Activated CD4-positive, alpha-beta T cell treated with anti-CD3 and anti-CD28 coated beads, Interleukin-2, amount 10 ng/mL, durations not matched to agents 7 days and 5 days (primary cell): Measurements from ENCODE around the gene CMTM2. TPM values are rescaled to one million over a fixed set of nuclear protein-coding genes. Genes with fewer than 3 reads are reported as not detected.
A peak's percentile ranks its signal among the peaks of the same experiment; 100 is the strongest.

Experiments used
- CTCF ChIA-PET: fragments of 350-600 bp; sonication (Branson Sonifier 250); formaldehyde crosslinking; loops from one replicate; lab custom pipeline; 2021; ENCODE audit warnings: antibody characterized with exemption; lab: Charles Lee
- POLR2A ChIA-PET: fragments of 350-600 bp; sonication (Branson Sonifier 250); formaldehyde crosslinking; loops from one replicate; lab custom pipeline; 2021; ENCODE audit warnings: antibody characterized with exemption; lab: Charles Lee
- DNase-seq: peaks from one replicate; pipeline ENCODE4 v3.0.0-alpha.2; 2020
- H3K27ac Mint-ChIP-seq: one replicate; pipeline ENCODE4 v1.8.0; 2021; ENCODE audit warnings: mild to moderate bottlenecking, moderate library complexity, mixed read lengths
- H3K27me3 Mint-ChIP-seq: one replicate; pipeline ENCODE4 v1.8.0; 2021; ENCODE audit warnings: mixed read lengths
- H3K36me3 Mint-ChIP-seq: one replicate; pipeline ENCODE4 v1.8.0; 2021; ENCODE audit warnings: low read depth, mixed read lengths
- H3K4me1 Mint-ChIP-seq: one replicate; pipeline ENCODE4 v1.8.0; 2021; ENCODE audit warnings: mixed read lengths
- H3K4me3 Mint-ChIP-seq: one replicate; pipeline ENCODE4 v1.8.0; 2021; ENCODE audit warnings: mild to moderate bottlenecking, moderate library complexity, mixed read lengths
- H3K9me3 Mint-ChIP-seq: one replicate; pipeline ENCODE4 v1.8.0; 2021; ENCODE audit warnings: mixed read lengths
- total RNA-seq, 2 experiments: library from RNA; stranded (reverse); gene quantifications; one replicate each; pipeline ENCODE4 v1.2.3, GENCODE V29; 2021

The CMTM2 gene, protein sequence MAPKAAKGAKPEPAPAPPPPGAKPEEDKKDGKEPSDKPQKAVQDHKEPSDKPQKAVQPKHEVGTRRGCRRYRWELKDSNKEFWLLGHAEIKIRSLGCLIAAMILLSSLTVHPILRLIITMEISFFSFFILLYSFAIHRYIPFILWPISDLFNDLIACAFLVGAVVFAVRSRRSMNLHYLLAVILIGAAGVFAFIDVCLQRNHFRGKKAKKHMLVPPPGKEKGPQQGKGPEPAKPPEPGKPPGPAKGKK
- total RNA-seq: under 1 TPM; 0.73 to 0.97 TPM

DNA sequence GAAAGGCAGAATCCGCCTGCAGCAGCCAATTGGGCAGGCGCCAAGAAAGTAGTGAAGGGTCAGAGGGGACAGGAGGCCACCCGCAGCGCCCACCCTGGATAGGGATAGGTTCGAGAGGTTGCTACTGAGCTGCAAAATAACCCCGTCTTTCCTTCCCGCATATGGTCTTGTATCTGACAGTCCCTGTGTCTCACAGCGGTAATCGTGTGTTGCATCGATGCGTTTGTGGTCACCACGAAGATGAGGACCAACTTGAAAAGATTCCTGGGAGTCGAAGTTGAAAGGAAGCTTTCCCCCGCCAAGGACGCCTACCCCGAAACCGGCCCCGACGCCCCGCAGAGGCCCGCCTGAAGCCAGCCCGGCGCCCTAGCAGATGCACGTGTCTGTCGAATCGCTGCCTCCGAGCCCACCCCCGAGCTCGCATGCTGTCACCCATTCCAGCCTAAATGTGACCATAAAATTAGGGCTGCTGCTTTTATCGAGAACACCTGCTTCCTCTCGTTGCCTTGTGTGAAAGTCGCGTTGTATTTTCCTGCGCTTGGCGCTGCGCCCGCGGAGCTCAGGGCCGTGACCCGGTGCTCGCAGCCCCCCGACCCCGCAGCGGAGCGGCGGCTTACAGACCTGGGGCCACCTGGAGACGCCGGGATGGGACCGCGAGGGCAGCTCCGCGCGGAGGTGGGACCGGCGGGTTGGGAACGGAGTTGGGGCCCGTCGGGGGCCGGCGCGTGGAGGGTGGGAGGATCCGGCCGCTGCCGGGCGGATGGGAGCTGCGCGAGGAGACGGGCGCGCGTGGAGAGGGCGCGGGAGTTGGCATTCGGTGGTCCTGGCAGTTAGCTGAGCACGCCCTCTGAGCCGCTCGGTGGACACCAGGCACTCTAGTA, at the start of gene CMTM2:
CMTM2 (plus strand) TSS at position 813 of the 881 bp plus-strand sequence. CDS start 145 bp downstream, outside the sequence.
- Mint-ChIP-seq H3K27ac (no peak within 1 kb of the TSS), H3K27me3 (peaks cover 40% of the 10 kb centered on the region), H3K36me3 (peaks cover 5% of the 10 kb centered on the region), H3K9me3 (no peaks in the 10 kb centered on the region), H3K4me3 (peak within 1 kb of the TSS; percentile 16), H3K4me1 (peaks cover 13% of the 10 kb centered on the region)
- POLR2A ChIA-PET: no interaction called here
- DNase-seq: no peak
- CTCF ChIA-PET: interaction anchor here (0.6 to 3.1 kb wide), 11 partner anchors 8 to 289 kb away, joined by 3 to 14 read pairs (median 5); partner anchors contain the start of gene CKLF

DNA sequence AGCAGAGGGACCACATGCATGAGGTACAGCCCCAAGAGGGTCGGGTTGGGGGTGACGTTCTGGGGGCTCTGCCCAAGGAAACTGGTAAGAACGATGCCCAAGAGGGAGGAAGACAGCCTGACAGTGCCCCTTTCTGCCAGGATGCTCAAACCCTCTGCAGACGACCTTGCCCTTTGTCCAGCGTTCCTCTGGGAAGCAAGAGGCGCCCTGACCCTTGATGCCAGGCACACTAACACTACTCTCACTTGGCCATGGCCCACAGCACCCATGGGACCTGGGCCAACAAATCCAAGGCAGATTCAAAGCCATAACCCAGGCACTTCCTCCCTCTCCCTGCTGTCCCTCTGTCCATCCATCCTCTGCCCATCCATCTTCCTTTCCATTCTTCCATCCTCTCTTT, 49.8 kb upstream of the CMTM2 start:
- H3K27me3 Mint-ChIP-seq: no peaks in the 10 kb centered on the region
- no peaks in the 10 kb centered on the region for H3K9me3 Mint-ChIP-seq
- no peak overlapping the region for H3K27ac Mint-ChIP-seq
- H3K4me1 Mint-ChIP-seq: peaks cover 35% of the 10 kb centered on the region
- ChIA-PET POLR2A (no interaction called here), CTCF (interaction anchor here (0.8 to 4.1 kb wide), 9 partner anchors 9 to 79 kb away, joined by 3 to 18 read pairs (median 3); partner anchors contain the start of gene CKLF)
- H3K4me3 Mint-ChIP-seq: no peak overlapping the region
- DNase-seq: no peak
- peaks cover 7% of the 10 kb centered on the region for H3K36me3 Mint-ChIP-seq

DNA sequence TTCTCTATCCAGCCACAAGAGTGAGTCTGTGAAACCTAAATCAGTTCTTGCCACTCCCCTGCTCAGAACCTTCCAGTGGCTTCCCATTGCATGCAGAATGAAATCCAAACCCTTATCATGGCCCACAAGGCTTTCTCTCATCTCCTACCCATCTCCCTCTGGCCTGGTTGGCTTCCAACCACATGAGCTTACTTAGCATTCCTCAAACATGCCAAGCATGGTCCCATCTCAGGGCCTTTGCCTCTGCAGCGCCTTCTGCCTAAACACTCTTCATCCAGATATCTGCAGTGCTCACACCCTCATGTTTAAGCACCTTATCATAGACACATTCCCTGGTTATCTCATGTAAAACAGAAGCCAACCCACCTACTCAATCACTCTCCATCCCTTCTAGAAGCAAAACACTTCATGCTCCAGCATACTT, 44.9 kb upstream of the CMTM2 start:
- no peaks in the 10 kb centered on the region for H3K9me3 Mint-ChIP-seq
- H3K27ac Mint-ChIP-seq: no peak overlapping the region
- peaks cover 5% of the 10 kb centered on the region for H3K36me3 Mint-ChIP-seq
- ChIA-PET POLR2A (no interaction called here), CTCF (interaction anchor here (0.9 to 1.2 kb wide), 2 partner anchors 9 to 25 kb away, joined by 3 read pairs; no protein-coding TSS in a partner anchor)
- no peak for DNase-seq
- H3K4me3 Mint-ChIP-seq: no peak overlapping the region
- H3K4me1 Mint-ChIP-seq: peaks cover 10% of the 10 kb centered on the region
- H3K27me3 Mint-ChIP-seq: no peaks in the 10 kb centered on the region

DNA sequence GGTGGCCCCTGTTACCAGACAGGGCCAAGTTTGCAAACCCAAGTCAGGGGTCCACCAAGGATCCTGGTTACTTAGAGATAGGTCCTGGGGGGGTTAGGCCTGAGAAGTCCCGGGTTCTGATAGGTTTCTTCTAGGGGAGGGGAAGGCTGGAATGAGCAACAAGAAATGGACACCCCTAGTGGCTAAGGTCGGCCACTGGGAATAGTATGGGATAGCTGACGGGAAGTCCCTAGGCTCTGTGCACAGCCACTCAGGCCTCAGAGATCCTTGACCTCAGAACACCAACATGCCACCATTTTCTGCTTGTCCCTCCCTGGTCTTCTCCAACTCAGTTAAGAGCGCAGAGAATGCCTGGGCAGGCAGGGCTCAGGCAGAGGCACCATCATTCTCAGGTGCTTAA, 42.7 kb upstream of the CMTM2 start:
- Mint-ChIP-seq H3K27me3 (no peaks in the 10 kb centered on the region), H3K4me3 (no peak overlapping the region), H3K4me1 (peaks cover 15% of the 10 kb centered on the region), H3K27ac (no peak overlapping the region), H3K9me3 (no peaks in the 10 kb centered on the region), H3K36me3 (no peaks in the 10 kb centered on the region)
- DNase-seq: no peak
- ChIA-PET CTCF (interaction anchor here (0.6 to 1.7 kb wide), 7 partner anchors 9 to 28 kb away, joined by 3 to 11 read pairs (median 5); no protein-coding TSS in a partner anchor), POLR2A (no interaction called here)

DNA sequence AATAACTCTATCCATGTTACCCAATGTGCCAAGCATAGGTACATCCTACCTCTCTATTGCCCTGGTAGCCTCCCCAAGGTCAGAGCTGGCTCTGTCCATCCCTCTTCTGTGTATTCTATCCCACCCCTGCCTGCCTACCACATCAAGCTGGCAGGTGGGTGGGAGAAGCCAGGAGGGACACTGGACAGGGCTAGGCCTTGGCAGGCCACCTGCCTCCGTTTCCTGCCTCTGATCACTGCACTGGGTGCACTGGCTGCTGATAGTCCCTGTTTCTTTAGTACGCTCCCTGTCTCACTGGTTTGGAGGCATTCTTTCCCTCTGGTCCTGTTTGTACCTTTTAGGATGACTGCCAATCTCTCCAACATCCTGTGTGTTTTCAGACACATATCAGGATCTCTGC, 42.0 kb upstream of the CMTM2 start:
- CTCF ChIA-PET: interaction anchor here (0.7 to 1.4 kb wide), 3 partner anchors 9 to 20 kb away, joined by 3 to 5 read pairs (median 4); no protein-coding TSS in a partner anchor
- POLR2A ChIA-PET: no interaction called here
- no peaks in the 10 kb centered on the region for H3K9me3 Mint-ChIP-seq
- no peak overlapping the region for H3K27ac Mint-ChIP-seq
- no peaks in the 10 kb centered on the region for H3K27me3 Mint-ChIP-seq
- H3K4me1 Mint-ChIP-seq: peaks cover 17% of the 10 kb centered on the region
- H3K4me3 Mint-ChIP-seq: no peak overlapping the region
- DNase-seq: no peak
- H3K36me3 Mint-ChIP-seq: no peaks in the 10 kb centered on the region

DNA sequence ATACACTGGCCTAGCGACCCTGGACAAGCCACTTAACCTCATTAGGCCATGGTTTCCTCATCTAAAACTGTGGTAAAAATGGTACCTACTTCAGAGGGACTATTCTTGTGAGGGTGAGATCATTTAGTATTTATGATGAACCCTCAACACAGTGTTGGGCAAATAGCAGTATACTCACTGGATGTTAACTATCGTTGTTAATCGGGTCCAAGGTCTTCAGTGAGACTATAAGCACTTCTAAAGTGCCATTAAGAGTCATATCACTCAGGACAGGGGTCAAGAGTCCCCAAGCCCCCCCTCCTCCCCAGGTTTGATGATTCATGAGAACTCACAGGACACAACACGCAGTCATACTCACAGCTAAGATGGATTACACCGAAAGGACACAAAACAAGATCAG, 40.4 kb upstream of the CMTM2 start:
- no peak overlapping the region for H3K4me3 Mint-ChIP-seq
- no peak overlapping the region for H3K27ac Mint-ChIP-seq
- CTCF ChIA-PET: interaction anchor here (1.0 to 1.1 kb wide), 2 partner anchors 9 kb away, joined by 3 to 4 read pairs; no protein-coding TSS in a partner anchor

DNA sequence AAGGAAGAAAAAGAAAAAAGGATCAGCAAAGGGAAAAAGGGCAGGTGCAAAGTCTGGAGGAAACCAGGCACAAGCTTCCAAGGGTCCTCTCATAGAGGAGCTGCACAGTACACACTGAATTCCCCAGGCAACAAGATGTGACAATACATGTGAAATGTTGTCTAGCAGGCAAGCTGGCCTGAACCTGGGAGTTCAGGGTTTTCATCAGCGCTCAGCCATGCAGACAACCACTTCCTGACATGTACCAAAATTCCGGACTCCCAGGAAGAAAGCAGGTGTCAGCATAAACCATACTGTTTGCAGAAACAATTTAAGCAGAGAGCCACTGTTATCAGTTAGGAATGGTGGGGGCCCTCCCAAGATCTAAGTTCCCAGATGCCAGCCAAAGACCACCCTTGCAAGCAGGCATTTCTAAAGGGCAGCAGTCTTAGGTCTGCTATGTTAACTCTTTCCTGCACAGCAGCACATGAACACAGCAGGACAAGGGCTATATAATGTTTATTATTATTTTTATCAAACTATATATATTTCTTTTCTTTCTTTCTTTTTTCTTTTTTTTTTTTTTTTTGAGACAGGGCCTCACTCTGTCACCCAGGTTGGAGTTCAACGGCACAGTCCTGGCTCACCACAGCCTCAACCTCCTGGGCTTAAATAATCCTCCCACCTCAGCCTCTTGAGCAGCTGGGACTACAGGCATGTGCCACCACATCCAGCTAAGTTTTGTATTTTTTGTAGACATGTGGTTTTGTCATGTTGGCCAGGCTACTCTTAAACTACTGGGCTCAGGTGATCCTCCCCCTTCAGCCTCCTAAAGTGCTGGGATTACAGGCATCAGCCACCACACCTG, 39.4 kb upstream of the CMTM2 start:
- Mint-ChIP-seq H3K9me3 (no peaks in the 10 kb centered on the region), H3K4me1 (peaks cover 20% of the 10 kb centered on the region), H3K27me3 (no peaks in the 10 kb centered on the region), H3K36me3 (no peaks in the 10 kb centered on the region), H3K27ac (peak overlapping the region; percentile 15), H3K4me3 (no peak overlapping the region)
- DNase-seq: no peak
- ChIA-PET POLR2A (interaction anchor here (0.7 kb wide), 1 partner anchor 37 kb away, joined by 3 read pairs; no protein-coding TSS in a partner anchor), CTCF (interaction anchor here (0.6 to 1.3 kb wide), 5 partner anchors 8 to 31 kb away, joined by 3 to 4 read pairs (median 3); no protein-coding TSS in a partner anchor)

More for the DNA sequence above, 40.4 kb upstream of the CMTM2 start:
- H3K4me1 Mint-ChIP-seq: peaks cover 18% of the 10 kb centered on the region
- DNase-seq: no peak
- no peaks in the 10 kb centered on the region for H3K9me3 Mint-ChIP-seq
- no peaks in the 10 kb centered on the region for H3K27me3 Mint-ChIP-seq
- POLR2A ChIA-PET: no interaction called here
- no peaks in the 10 kb centered on the region for H3K36me3 Mint-ChIP-seq

DNA sequence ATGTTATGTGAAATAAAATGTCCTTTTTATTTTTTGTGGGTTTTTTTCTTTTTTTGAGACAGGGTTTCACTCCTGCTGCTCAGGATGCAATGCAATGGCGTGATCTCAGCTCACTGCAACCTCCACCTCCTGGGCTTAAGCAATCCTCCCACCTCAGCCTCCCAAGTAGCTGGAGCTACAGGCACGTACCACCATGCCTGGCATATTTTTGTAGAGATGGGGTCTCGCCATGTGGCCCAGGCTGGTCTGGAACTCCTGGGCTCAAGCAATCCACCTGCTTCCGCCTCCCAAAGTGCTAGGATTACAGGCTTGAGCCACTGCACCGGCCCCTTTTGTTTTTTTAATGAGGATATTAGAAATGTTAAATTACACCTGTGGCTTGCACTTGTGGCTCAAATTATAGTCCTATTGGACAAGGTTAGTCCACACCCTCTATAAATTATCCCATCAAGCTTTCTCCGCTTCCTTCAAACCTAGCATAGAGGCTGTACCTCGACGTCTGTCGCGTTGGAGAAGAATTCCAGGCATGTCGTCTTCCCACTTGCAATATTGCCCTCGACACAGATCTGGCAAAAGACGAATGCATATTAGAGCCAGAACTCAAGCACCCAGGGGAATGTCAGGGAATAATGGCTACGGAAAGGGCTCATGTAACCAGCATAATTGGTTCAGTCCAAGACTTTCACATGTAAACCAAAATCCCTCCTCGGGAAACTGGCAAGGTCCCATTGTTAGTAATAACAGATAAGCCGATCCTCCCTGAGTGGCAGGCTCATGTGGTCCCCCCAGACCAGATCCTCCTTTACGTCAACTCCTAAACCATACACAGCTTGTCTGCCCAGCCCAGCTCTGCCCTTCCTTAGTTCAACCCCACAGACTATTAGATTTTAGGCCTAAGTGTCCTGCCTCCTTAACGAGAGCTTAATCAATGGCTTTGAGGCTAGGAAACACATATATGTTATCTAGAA, 37.6 kb upstream of the CMTM2 start:
- no peaks in the 10 kb centered on the region for H3K9me3 Mint-ChIP-seq
- no peak overlapping the region for H3K4me3 Mint-ChIP-seq
- CTCF ChIA-PET: interaction anchor here (1.2 to 2.5 kb wide), 2 partner anchors 10 to 12 kb away, joined by 3 to 13 read pairs; partner anchors contain the start of genes CKLF and TK2
- peaks cover 29% of the 10 kb centered on the region for H3K4me1 Mint-ChIP-seq
- no peak for DNase-seq
- no peaks in the 10 kb centered on the region for H3K36me3 Mint-ChIP-seq
- H3K27ac Mint-ChIP-seq: no peak overlapping the region
- no peaks in the 10 kb centered on the region for H3K27me3 Mint-ChIP-seq
- POLR2A ChIA-PET: no interaction called here

DNA sequence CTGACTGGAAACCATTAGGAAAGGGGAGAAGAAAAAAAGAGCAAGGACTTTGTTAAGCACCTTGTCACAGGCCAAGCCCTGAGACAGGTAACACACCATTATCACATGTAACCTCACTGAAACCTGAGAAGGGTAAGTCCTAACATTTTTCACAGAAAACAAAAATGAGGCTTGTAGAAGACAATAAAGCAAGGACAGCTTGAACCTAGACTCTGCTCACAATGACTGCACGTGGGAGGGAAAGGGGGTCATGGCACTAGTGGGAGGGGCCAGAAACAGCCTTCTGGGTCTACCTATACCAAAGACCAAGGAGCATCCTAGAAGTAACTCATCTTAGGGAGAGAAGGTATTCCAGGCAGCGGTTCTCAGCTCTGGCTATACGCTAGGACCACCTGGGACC, 36.9 kb upstream of the CMTM2 start:
- no peaks in the 10 kb centered on the region for H3K9me3 Mint-ChIP-seq
- DNase-seq: no peak
- H3K27me3 Mint-ChIP-seq: no peaks in the 10 kb centered on the region
- peaks cover 33% of the 10 kb centered on the region for H3K4me1 Mint-ChIP-seq
- H3K27ac Mint-ChIP-seq: no peak overlapping the region
- H3K4me3 Mint-ChIP-seq: no peak overlapping the region
- CTCF ChIA-PET: interaction anchor here (1.2 to 2.5 kb wide), 3 partner anchors 9 to 20 kb away, joined by 3 to 13 read pairs (median 5); partner anchors contain the start of genes CKLF and TK2
- POLR2A ChIA-PET: no interaction called here
- no peaks in the 10 kb centered on the region for H3K36me3 Mint-ChIP-seq

DNA sequence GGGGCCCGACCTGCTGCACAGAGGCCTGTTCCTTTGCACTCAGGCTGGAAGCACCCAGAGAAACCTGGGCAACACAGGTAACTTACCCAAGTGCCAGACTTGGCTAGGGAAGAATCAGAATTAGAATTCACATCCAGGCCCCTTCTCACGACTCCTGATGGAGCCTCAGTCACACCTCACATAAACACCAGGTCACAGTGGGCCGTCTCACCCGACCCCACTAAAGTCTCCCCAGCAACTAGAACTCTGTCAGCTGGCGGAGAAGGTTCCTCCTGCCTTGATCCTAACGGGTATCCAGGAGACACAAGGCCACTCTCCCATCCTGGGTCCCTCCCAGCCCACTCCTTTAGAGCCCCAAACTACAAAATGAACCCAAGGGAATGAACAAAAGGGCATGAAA, 35.7 kb upstream of the CMTM2 start:
- DNase-seq: no peak
- no peaks in the 10 kb centered on the region for H3K36me3 Mint-ChIP-seq
- H3K4me1 Mint-ChIP-seq: peaks cover 43% of the 10 kb centered on the region
- H3K9me3 Mint-ChIP-seq: no peaks in the 10 kb centered on the region
- H3K27me3 Mint-ChIP-seq: no peaks in the 10 kb centered on the region
- ChIA-PET CTCF (interaction anchor here (0.9 to 1.4 kb wide), 5 partner anchors 10 to 28 kb away, joined by 3 to 5 read pairs (median 4); no protein-coding TSS in a partner anchor), POLR2A (no interaction called here)
- H3K4me3 Mint-ChIP-seq: no peak overlapping the region
- no peak overlapping the region for H3K27ac Mint-ChIP-seq
